WERI-Rb-1 (cell line): ENCODE results near the gene NAV2.

Source experiments
- DNase-seq: peaks from one replicate; pipeline ENCODE4 v3.0.0-alpha.2; 2020
- H3K27ac ChIP-seq: fragments of 250-450 bp; sonication (Bioruptor Pico); 2 replicates; pipeline ENCODE4 v1.5.1; 2020; ENCODE audit warnings: mild to moderate bottlenecking, moderate library complexity
- H3K27me3 ChIP-seq: fragments of 250-450 bp; sonication (Bioruptor Pico); 2 replicates; pipeline ENCODE4 v1.5.1; 2021; ENCODE audit warnings: mild to moderate bottlenecking, low read depth, moderate library complexity; ENCODE audit not compliant: insufficient read depth, severe bottlenecking
- H3K36me3 ChIP-seq: fragments of 250-450 bp; sonication (Bioruptor Pico); 2 replicates; pipeline ENCODE4 v1.5.1; 2020; ENCODE audit warnings: mild to moderate bottlenecking, moderate library complexity
- H3K4me3 ChIP-seq: 2 replicates; pipeline ENCODE4 v1.5.1; 2011; ENCODE audit warnings: low read depth, mild to moderate bottlenecking, control low read depth, low read length
- H3K9me3 ChIP-seq: fragments of 250-450 bp; sonication (Bioruptor Pico); 2 replicates; pipeline ENCODE4 v1.5.1; 2021; ENCODE audit warnings: mild to moderate bottlenecking, moderate library complexity; ENCODE audit not compliant: severe bottlenecking
- TF ChIP-seq, protein P1 (sequence below): IDR thresholded peaks from 2 replicates; pipeline ENCODE4 v1.5.1; 2011; ENCODE audit warnings: low read depth, mild to moderate bottlenecking, control low read depth, inconsistent platforms, low read length

The NAV2 gene

DNA sequence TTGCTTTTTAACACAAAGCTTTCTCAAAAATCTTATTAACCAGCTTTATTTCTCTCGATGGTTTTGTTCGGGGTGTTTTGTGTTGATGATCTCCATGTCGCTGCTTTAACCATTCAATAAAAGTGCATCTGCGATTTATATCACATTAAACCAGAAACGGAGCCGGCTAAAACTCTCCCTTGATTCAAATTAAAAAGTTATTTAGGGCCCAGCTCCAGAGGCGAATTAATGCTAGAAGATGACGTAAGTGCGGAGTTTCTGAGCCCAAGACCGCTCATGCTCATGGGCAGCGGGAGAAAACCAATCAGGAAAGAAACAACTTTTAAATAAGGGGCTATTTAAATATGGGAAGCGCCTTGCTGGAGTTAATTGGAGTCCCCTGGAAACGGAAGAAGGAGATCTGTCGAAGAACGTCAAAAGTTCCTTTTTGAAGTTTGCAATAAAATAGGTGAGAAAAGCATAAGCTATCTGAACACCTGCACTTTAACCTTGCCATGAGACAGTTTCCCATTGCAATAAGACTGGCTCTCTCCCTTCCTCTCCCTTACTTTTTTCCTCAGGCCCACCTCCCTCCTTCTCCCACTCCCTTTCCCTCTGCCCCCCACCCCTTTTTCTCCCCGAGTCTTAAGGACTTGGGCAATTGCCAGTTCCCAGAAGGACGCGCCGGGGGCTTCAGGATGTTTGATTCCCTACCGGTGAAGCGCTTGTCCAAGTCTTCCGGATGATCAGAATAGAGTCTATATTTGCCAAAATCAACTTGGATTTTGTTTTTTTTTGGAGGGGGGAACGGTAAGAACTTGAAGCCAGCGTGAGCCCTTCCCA, 449.5 kb downstream of the NAV2 start:
- no peak for DNase-seq

DNA sequence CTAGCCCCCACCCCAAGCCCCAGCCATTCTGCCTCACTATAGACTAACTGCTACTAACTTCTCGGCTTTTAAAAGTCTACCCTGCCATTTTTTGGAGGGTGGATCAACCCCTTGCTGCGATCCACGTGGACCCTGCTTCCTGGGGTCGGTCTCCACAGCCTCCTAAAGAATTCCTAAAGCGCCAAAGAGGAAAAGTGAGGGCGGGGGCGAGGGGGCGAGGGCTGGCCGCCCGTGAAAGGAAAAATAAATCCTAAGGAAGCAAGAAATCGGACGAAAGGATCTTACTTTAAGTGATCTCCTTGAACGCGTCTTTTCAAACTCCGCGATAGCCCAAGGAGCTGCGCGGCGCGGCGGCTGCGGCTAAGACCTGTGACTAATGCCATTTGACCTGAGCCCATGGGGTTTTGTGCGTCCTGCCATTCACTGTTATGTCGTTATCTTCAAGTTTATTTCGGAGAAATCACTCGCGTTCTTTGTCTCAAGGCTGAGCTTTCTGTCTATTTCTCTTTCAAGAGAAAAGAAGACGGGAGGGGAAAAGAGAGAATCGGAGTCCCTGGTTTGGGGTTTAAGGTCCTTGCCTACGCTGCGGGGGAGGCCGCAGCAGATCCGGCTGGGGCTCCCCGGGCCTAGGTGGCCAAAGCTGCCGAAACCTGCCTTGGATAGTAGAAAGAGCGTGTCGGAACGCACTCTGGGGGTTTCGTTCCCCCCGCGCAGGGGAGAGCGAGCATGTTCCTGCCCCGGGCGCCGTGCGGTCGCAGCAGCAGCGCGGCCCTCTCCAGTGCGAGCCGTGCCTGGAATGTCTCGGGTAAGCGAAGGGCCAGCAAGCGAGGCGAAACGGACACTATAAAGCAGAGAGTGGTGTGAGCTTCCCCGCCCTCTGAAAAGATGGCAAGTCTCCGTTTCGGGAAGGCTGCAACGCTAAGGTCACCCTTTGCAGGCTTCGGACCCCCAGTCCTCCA, 450.5 kb downstream of the NAV2 start:
- no peaks in the 10 kb centered on the region for H3K9me3 ChIP-seq
- H3K36me3 ChIP-seq = no peaks in the 10 kb centered on the region
- peak; percentile 39 for DNase-seq
- TF ChIP-seq, protein P1, sequence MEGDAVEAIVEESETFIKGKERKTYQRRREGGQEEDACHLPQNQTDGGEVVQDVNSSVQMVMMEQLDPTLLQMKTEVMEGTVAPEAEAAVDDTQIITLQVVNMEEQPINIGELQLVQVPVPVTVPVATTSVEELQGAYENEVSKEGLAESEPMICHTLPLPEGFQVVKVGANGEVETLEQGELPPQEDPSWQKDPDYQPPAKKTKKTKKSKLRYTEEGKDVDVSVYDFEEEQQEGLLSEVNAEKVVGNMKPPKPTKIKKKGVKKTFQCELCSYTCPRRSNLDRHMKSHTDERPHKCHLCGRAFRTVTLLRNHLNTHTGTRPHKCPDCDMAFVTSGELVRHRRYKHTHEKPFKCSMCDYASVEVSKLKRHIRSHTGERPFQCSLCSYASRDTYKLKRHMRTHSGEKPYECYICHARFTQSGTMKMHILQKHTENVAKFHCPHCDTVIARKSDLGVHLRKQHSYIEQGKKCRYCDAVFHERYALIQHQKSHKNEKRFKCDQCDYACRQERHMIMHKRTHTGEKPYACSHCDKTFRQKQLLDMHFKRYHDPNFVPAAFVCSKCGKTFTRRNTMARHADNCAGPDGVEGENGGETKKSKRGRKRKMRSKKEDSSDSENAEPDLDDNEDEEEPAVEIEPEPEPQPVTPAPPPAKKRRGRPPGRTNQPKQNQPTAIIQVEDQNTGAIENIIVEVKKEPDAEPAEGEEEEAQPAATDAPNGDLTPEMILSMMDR = no peak
- H3K4me3 ChIP-seq = peak overlapping the region; percentile 48
- H3K27me3 ChIP-seq = peaks cover 62% of the 10 kb centered on the region
- no peak overlapping the region for H3K27ac ChIP-seq

More for the DNA sequence above, 449.5 kb downstream of the NAV2 start:
- peak overlapping the region; percentile 48 for H3K4me3 ChIP-seq
- TF ChIP-seq, protein P1 = no peak
- H3K27ac ChIP-seq = no peak overlapping the region
- H3K36me3 ChIP-seq = no peaks in the 10 kb centered on the region
- H3K9me3 ChIP-seq = no peaks in the 10 kb centered on the region
- H3K27me3 ChIP-seq = peaks cover 69% of the 10 kb centered on the region

DNA sequence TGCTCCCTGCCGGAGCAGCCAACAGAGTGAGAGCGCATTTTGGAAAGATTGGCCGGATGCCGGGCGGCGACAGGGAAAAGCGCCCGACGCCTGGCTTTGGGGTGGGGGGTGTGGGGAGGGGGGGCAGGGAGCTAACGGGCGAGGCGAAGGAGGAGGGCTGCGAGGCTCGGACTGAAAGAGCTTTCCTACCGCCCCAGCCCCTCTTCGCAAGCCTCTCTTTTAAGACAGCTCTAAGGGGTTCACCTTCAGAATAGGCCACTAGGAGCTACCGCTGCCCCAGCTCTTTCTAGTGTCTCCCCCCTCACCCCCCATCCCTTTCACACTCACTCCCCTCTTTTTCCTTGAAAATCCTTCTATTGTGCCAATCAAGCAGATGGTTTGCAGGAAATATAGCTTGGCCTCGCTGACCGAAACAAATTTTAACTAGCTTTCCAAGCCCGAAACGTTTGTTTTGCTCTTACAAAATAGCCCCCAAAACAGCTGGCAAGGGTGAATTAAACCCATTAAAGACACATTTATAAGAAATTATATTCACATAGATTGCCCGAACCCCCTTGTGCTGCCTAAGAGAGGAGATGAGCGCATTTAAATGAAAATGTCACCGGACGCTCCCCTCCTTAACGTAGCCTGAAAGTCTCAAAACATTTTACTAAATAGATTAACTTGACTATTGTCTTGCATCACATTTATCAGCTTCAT, 451.3 kb downstream of the NAV2 start:
- Histone ChIP-seq H3K27me3 (peaks cover 54% of the 10 kb centered on the region), H3K36me3 (no peaks in the 10 kb centered on the region), H3K9me3 (no peaks in the 10 kb centered on the region), H3K27ac (no peak overlapping the region), H3K4me3 (peak overlapping the region; percentile 48)
- no peak for DNase-seq
- TF ChIP-seq, protein P1 = no peak
